ENCODE data around the gene PLOD2.

DNA sequence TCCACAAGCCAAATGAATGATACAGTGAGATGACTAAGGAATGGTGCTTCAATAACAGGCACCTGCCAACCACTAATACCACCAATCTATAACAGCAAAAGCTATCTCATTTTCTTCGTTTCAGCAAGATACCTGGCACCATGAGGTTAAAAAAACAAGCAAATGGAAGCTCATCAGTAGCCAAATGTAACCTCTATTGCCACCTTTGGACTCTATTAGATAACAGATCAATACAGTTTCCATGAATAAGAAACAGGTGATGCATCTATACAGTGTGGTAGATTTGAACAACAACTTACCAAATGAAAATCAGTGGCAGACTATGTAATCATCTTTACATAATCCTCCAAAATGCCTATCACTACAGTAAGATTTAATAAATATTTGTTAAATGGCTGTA lies 32.8 kb downstream of the PLOD2 start:
- TF ChIP-seq, protein P1, sequence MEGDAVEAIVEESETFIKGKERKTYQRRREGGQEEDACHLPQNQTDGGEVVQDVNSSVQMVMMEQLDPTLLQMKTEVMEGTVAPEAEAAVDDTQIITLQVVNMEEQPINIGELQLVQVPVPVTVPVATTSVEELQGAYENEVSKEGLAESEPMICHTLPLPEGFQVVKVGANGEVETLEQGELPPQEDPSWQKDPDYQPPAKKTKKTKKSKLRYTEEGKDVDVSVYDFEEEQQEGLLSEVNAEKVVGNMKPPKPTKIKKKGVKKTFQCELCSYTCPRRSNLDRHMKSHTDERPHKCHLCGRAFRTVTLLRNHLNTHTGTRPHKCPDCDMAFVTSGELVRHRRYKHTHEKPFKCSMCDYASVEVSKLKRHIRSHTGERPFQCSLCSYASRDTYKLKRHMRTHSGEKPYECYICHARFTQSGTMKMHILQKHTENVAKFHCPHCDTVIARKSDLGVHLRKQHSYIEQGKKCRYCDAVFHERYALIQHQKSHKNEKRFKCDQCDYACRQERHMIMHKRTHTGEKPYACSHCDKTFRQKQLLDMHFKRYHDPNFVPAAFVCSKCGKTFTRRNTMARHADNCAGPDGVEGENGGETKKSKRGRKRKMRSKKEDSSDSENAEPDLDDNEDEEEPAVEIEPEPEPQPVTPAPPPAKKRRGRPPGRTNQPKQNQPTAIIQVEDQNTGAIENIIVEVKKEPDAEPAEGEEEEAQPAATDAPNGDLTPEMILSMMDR (IDR thresholded peaks at IDR 0.05): no peak
- TF ChIP-seq SIN3A (IDR thresholded peaks at IDR 0.05; ENCODE audit: borderline replicate concordance, insufficient read depth, low read depth, low read length): no peak
- no peak for TF ChIP-seq POLR2AphosphoS5 (IDR thresholded peaks at IDR 0.05; ENCODE audit: low read depth, low read length)
- TF ChIP-seq, protein P2, sequence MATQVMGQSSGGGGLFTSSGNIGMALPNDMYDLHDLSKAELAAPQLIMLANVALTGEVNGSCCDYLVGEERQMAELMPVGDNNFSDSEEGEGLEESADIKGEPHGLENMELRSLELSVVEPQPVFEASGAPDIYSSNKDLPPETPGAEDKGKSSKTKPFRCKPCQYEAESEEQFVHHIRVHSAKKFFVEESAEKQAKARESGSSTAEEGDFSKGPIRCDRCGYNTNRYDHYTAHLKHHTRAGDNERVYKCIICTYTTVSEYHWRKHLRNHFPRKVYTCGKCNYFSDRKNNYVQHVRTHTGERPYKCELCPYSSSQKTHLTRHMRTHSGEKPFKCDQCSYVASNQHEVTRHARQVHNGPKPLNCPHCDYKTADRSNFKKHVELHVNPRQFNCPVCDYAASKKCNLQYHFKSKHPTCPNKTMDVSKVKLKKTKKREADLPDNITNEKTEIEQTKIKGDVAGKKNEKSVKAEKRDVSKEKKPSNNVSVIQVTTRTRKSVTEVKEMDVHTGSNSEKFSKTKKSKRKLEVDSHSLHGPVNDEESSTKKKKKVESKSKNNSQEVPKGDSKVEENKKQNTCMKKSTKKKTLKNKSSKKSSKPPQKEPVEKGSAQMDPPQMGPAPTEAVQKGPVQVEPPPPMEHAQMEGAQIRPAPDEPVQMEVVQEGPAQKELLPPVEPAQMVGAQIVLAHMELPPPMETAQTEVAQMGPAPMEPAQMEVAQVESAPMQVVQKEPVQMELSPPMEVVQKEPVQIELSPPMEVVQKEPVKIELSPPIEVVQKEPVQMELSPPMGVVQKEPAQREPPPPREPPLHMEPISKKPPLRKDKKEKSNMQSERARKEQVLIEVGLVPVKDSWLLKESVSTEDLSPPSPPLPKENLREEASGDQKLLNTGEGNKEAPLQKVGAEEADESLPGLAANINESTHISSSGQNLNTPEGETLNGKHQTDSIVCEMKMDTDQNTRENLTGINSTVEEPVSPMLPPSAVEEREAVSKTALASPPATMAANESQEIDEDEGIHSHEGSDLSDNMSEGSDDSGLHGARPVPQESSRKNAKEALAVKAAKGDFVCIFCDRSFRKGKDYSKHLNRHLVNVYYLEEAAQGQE (IDR thresholded peaks at IDR 0.05; ENCODE audit: insufficient read depth in 1 of 2, low read depth in 2 of 2, low read length in 1 of 2): no peak

Measured in Panc1 (cell line).